Breast epithelium (tissue), 4 donors: ENCODE measurements around the gene SLC26A11. TPM values are rescaled to one million over a fixed set of nuclear protein-coding genes. Genes with fewer than 3 reads are reported as not detected.
A peak's percentile ranks its signal among the peaks of the same experiment; 100 is the strongest.

Experiments
- DNase-seq, 2 donors: peaks; one replicate each; pipeline ENCODE4 v3.0.0-alpha.2; 2019; ENCODE audit warnings: low spot score in 2 of 2
- H3K27ac ChIP-seq, 2 donors: fragments of 200-600 bp; sonication (generic) in 1 of 2; one replicate each; pipeline ENCODE4 v1.5.1; 2016 to 2019; ENCODE audit warnings: mild to moderate bottlenecking in 1 of 2
- H3K27me3 ChIP-seq, 2 donors: fragments of 200-600 bp; sonication (generic) in 1 of 2; one replicate each; pipeline versions ENCODE4 v1.5.1 to v1.6.0; 2017 to 2019; ENCODE audit warnings: control low read depth in 1 of 2, mild to moderate bottlenecking in 1 of 2
- H3K36me3 ChIP-seq: fragments of 200-600 bp; one replicate; pipeline ENCODE4 v1.5.1; 2019
- H3K4me1 ChIP-seq, 2 donors: fragments of 200-600 bp; sonication (generic); one replicate each; pipeline ENCODE4 v1.5.1; 2016 to 2019; ENCODE audit warnings: control low read depth in 1 of 2
- H3K4me3 ChIP-seq, 3 donors: fragments of 200-600 bp; sonication (generic); 1 replicate in 2 of 3; 2 replicates in 1 of 3; pipeline ENCODE4 v1.5.1; 2016 to 2019; ENCODE audit warnings: mild to moderate bottlenecking in 3 of 3, moderate library complexity in 2 of 3
- H3K9me3 ChIP-seq, 2 donors: fragments of 200-600 bp; sonication (generic) in 1 of 2; one replicate each; pipeline ENCODE4 v1.5.1; 2016 to 2019; ENCODE audit warnings: control low read depth in 1 of 2
- POLR2A ChIP-seq: fragments of 450-650 bp; IDR thresholded peaks from one replicate; pipeline ENCODE4 v1.6.1; 2016; ENCODE audit warnings: antibody characterized with exemption, mild to moderate bottlenecking, moderate library complexity
- POLR2AphosphoS5 ChIP-seq, 3 donors: sonication (generic); formaldehyde crosslinking; IDR thresholded peaks; one replicate each; pipeline ENCODE4 v1.6.1; 2017; ENCODE audit warnings: antibody characterized with exemption in 3 of 3
- intact Hi-C: fragments of 100-400 bp; cut with DNase I; formaldehyde crosslinking; loops from one replicate; pipeline ENCODE4 v1.15.1; 2023; ENCODE audit warnings: low total_unique reads
- total RNA-seq, 3 donors: library from RNA; depleted of rRNA; stranded (reverse); fragments of >200 nt; gene quantifications; one replicate each; pipeline ENCODE4 v1.1.0, GENCODE V29; 2016
- TF ChIP-seq, protein P1 (sequence below), 3 donors: fragments of 450-650 bp; IDR thresholded peaks; one replicate each; pipeline ENCODE4 v1.5.1; 2016 to 2017; ENCODE audit warnings: antibody characterized with exemption in 3 of 3, mild to moderate bottlenecking in 3 of 3, moderate library complexity in 3 of 3

Gene SLC26A11
- total RNA-seq, 3 donors from 2014 or later, result 12.0 to 20.6 (median 19.0) TPM

DNA sequence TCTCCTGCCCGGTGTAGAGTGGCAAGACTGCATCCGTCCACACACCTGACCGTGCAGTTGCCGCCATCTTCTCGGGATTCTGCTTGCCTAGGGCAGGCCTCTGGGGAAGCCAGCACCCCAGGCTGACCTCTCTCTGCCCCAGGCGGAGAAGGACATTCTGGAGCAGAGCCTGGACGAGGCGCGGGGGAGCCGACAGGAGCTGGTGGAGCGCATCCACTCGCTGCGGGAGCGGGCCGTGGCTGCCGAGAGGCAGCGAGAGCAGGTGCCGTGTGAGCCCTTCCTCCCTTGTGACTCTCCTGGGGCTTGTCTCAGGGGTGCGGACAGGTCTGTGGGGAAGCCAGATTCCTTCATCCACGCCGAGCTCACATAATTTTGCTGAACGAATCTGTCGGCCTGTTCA, 30.6 kb upstream of the SLC26A11 start:
- no peak overlapping the region for H3K27ac ChIP-seq
- H3K4me3 ChIP-seq, result no peak overlapping the region
- TF ChIP-seq POLR2A (no peak), POLR2AphosphoS5 (IDR thresholded peaks at IDR 0.05) (no peak)
- TF ChIP-seq, protein P1, sequence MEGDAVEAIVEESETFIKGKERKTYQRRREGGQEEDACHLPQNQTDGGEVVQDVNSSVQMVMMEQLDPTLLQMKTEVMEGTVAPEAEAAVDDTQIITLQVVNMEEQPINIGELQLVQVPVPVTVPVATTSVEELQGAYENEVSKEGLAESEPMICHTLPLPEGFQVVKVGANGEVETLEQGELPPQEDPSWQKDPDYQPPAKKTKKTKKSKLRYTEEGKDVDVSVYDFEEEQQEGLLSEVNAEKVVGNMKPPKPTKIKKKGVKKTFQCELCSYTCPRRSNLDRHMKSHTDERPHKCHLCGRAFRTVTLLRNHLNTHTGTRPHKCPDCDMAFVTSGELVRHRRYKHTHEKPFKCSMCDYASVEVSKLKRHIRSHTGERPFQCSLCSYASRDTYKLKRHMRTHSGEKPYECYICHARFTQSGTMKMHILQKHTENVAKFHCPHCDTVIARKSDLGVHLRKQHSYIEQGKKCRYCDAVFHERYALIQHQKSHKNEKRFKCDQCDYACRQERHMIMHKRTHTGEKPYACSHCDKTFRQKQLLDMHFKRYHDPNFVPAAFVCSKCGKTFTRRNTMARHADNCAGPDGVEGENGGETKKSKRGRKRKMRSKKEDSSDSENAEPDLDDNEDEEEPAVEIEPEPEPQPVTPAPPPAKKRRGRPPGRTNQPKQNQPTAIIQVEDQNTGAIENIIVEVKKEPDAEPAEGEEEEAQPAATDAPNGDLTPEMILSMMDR (IDR thresholded peaks at IDR 0.05), result no peak
- DNase-seq, result no peak
- no peaks in the 10 kb centered on the region for H3K27me3 ChIP-seq
- intact Hi-C loops, result loop anchor here (1.0 to 10.0 kb wide), 2 partner anchors 42 to 65 kb away; partner anchors contain the start of gene EIF4A3
- H3K36me3 ChIP-seq, result no peaks in the 10 kb centered on the region
- H3K4me1 ChIP-seq, result no peaks in the 10 kb centered on the region
- no peaks in the 10 kb centered on the region for H3K9me3 ChIP-seq

DNA sequence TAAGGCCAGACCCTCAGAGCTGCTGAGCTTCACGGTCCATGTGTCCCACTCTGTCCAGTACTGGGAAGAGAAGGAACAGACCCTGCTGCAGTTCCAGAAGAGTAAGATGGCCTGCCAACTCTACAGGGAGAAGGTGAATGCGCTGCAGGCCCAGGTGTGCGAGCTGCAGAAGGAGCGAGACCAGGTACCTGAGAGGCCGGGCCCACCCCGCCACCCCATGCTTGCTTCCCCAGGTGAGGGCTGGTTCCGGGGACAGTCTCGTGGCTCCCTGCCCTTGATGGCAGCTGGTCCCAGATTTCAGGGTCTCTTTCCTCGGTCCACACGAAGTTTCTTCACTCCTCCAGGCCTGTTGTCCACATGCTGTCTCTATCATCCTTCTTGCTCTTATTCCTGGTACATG, 29.5 kb upstream of the SLC26A11 start:
- TF ChIP-seq POLR2AphosphoS5 (IDR thresholded peaks at IDR 0.05) (no peak), POLR2A (no peak)
- TF ChIP-seq, protein P1 (IDR thresholded peaks at IDR 0.05), result no peak
- Histone ChIP-seq H3K4me1 (no peaks in the 10 kb centered on the region), H3K27ac (no peak overlapping the region), H3K27me3 (no peaks in the 10 kb centered on the region), H3K9me3 (no peaks in the 10 kb centered on the region), H3K36me3 (no peaks in the 10 kb centered on the region), H3K4me3 (no peak overlapping the region)
- no peak for DNase-seq
- intact Hi-C loops, result loop anchor here (10.0 kb wide), 1 partner anchor 64 kb away; no protein-coding TSS in a partner anchor

DNA sequence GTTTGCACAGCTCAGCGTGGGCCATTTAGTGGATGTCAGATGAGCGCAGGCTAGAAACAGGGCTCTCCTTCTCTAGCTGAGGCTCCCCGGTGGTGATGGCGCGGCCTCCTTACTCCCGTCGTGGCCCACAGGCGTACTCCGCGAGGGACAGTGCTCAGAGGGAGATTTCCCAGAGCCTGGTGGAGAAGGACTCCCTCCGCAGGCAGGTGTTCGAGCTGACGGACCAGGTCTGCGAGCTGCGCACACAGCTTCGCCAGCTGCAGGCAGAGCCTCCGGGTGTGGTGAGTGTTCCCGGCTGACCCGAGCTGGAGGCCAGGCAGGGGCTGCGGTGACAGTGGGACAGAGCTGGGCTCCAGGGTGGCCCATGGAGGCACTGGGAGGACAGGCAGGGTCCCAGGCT, 29.0 kb upstream of the SLC26A11 start:
- DNase-seq, result no peak
- Histone ChIP-seq H3K36me3 (no peaks in the 10 kb centered on the region), H3K4me3 (no peak overlapping the region), H3K27me3 (no peaks in the 10 kb centered on the region), H3K4me1 (no peaks in the 10 kb centered on the region), H3K9me3 (no peaks in the 10 kb centered on the region), H3K27ac (peak overlapping the region in 1 of 2 donors; percentile 75)
- intact Hi-C loops, result loop anchor here (10.0 kb wide), 1 partner anchor 64 kb away; no protein-coding TSS in a partner anchor
- no peak for TF ChIP-seq POLR2A
- TF ChIP-seq, protein P1 (IDR thresholded peaks at IDR 0.05), result no peak
- no peak for TF ChIP-seq POLR2AphosphoS5 (IDR thresholded peaks at IDR 0.05)

DNA sequence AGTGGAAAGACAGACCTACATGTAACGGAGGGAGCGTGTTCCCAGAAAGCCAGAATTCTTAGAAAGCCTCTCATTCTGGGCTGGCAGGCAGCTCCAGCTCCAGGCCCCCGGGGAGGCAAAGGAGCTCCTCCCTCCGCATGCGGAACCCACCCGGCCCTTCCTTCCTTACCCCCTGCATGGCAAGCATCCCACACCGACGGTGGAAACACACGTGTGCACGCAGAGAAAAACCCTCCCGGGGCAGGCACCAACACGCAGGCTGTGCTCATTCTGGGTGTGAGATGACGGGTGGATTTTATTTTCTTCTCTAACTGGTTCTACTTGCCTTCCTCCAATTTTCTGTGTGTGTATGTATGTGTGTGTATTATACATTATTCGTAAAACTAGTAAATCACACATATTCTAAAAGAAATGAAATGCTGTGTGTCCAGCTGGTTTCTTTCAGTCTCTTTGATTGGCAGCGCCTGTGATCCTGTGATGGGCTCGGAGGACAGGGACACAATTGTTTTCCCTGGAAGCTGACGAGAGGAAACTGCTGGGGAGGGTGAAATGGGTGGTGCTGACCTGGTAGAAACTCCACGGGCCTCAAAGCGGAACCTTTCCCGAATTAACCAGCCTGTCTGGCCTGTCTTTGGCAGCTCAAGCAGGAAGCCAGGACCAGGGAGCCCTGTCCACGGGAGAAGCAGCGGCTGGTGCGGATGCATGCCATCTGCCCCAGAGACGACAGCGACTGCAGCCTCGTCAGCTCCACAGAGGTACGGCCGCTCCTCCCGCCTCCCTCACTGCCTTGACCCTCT, 28.2 kb upstream of the SLC26A11 start:
- Histone ChIP-seq H3K27me3 (no peaks in the 10 kb centered on the region), H3K4me3 (peak overlapping the region in 1 of 3 donors; percentile 25), H3K27ac (peak overlapping the region; percentile 68 to 75), H3K9me3 (no peaks in the 10 kb centered on the region), H3K4me1 (no peaks in the 10 kb centered on the region), H3K36me3 (no peaks in the 10 kb centered on the region)
- peak in 1 of 3 donors; percentile 25 for TF ChIP-seq POLR2AphosphoS5 (IDR thresholded peaks at IDR 0.05)
- TF ChIP-seq, protein P1 (IDR thresholded peaks at IDR 0.05), result no peak
- DNase-seq, result peak in 1 of 2 donors; percentile 74
- intact Hi-C loops, result loop anchor here (10.0 kb wide), 1 partner anchor 63 kb away; no protein-coding TSS in a partner anchor

DNA sequence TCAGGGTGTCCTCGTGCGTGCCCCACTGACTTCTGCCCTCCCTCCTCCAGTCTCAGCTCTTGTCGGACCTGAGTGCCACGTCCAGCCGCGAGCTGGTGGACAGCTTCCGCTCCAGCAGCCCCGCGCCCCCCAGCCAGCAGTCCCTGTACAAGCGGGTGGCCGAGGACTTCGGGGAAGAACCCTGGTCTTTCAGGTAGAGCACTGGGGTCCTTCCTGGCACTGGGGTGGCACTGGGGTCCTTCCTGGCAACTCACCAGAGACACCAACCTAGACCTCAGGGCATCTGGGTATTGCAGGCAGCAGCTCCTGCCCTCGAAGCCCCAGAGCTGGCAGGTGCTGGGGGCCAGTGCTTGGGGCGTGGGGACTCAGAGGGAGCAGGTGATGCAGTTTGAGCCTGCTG, 25.1 kb upstream of the SLC26A11 start:
- Histone ChIP-seq H3K9me3 (no peaks in the 10 kb centered on the region), H3K36me3 (no peaks in the 10 kb centered on the region), H3K27ac (no peak overlapping the region), H3K4me3 (no peak overlapping the region), H3K4me1 (no peaks in the 10 kb centered on the region), H3K27me3 (no peaks in the 10 kb centered on the region)
- TF ChIP-seq POLR2A (no peak), POLR2AphosphoS5 (IDR thresholded peaks at IDR 0.05) (no peak)
- TF ChIP-seq, protein P1 (IDR thresholded peaks at IDR 0.05), result no peak
- intact Hi-C loops, result loop anchor here (10.0 kb wide), 1 partner anchor 60 kb away; no protein-coding TSS in a partner anchor
- no peak for DNase-seq
